HEK293 (cell line): ENCODE measurements around the gene FRMD3.

Experiments used
- CTCF ChIA-PET: fragments of 350-600 bp; formaldehyde crosslinking; extraction: SDS; loops from one replicate; lab custom pipeline; 2021; ENCODE audit warnings: antibody characterized with exemption; lab: Yijun Ruan, JAX
- POLR2A ChIA-PET: fragments of 300-600 bp; formaldehyde crosslinking; extraction: SDS; loops from one replicate; lab custom pipeline; 2020; ENCODE audit warnings: antibody characterized with exemption, inconsistent platforms; lab: Yijun Ruan, JAX
- H3K27ac ChIP-seq: fragments of 200-500 bp; sonication (Bioruptor generic); 2 replicates; pipeline ENCODE4 v1.5.1; 2014; ENCODE audit warnings: low read depth, low read length, control low read depth, inconsistent platforms; ENCODE audit errors: extremely low read depth
- H3K36me3 ChIP-seq, 2 experiments: fragments of 200-500 bp in 1 of 2; sonication (Bioruptor generic) in 1 of 2; 1 replicate in 1 of 2; 2 replicates in 1 of 2; pipeline ENCODE4 v1.5.1; 2014 to 2017; ENCODE audit warnings: inconsistent platforms in 2 of 2, low read length in 2 of 2; ENCODE audit not compliant: control insufficient read depth in 2 of 2, insufficient read depth in 1 of 2
- H3K4me1 ChIP-seq: fragments of 200-500 bp; sonication (Bioruptor generic); 2 replicates; pipeline ENCODE4 v1.5.1; 2014; ENCODE audit warnings: mild to moderate bottlenecking, low read length, inconsistent platforms; ENCODE audit not compliant: control insufficient read depth, insufficient read depth
- H3K4me3 ChIP-seq: 2 replicates; pipeline ENCODE4 v1.5.1; 2011; ENCODE audit warnings: low read depth, mild to moderate bottlenecking, control low read depth, low read length, moderate library complexity
- H3K9me3 ChIP-seq: fragments of 200-500 bp; sonication (Bioruptor generic); 2 replicates; pipeline ENCODE4 v1.5.1; 2014; ENCODE audit warnings: low read depth, low read length, inconsistent platforms; ENCODE audit not compliant: control insufficient read depth, insufficient read depth
- EGR2 ChIP-seq: fragments of 450-650 bp; formaldehyde crosslinking; IDR thresholded peaks from 2 replicates; pipeline ENCODE4 v1.5.1; 2016; ENCODE audit warnings: low read depth, missing biosample characterization, missing genetic modification characterization
- FEZF1 ChIP-seq: fragments of 450-650 bp; formaldehyde crosslinking; IDR thresholded peaks from 2 replicates; pipeline ENCODE4 v1.5.1; 2016; ENCODE audit warnings: missing biosample characterization, missing genetic modification characterization
- GLIS1 ChIP-seq: fragments of 450-650 bp; formaldehyde crosslinking; IDR thresholded peaks from 2 replicates; pipeline ENCODE4 v1.5.1; 2016; ENCODE audit warnings: missing biosample characterization, missing genetic modification characterization
- HOXA7 ChIP-seq: sonication (generic); formaldehyde crosslinking; IDR thresholded peaks from 2 replicates; pipeline ENCODE4 v1.8.1; 2022; ENCODE audit warnings: missing genetic modification reagents, borderline replicate concordance
- KLF10 ChIP-seq: fragments of 450-650 bp; IDR thresholded peaks from 2 replicates; pipeline ENCODE4 v1.5.1; 2018; ENCODE audit warnings: missing biosample characterization, mild to moderate bottlenecking, missing genetic modification characterization
- KLF16 ChIP-seq: fragments of 450-650 bp; formaldehyde crosslinking; IDR thresholded peaks from 2 replicates; pipeline ENCODE4 v1.5.1; 2017; ENCODE audit warnings: missing biosample characterization, missing genetic modification characterization
- PRDM1 ChIP-seq: fragments of 450-650 bp; formaldehyde crosslinking; IDR thresholded peaks from 2 replicates; pipeline ENCODE4; 2016; ENCODE audit warnings: missing biosample characterization, missing genetic modification characterization
- REPIN1 ChIP-seq: fragments of 450-650 bp; formaldehyde crosslinking; IDR thresholded peaks from 2 replicates; pipeline ENCODE4 v1.5.1; 2017; ENCODE audit warnings: missing biosample characterization, missing genetic modification characterization, low read depth
- ZBTB48 ChIP-seq: fragments of 450-650 bp; formaldehyde crosslinking; IDR thresholded peaks from 2 replicates; pipeline ENCODE4 v1.5.1; 2016; ENCODE audit warnings: missing biosample characterization, missing genetic modification characterization
- ZNF121 ChIP-seq: fragments of 450-650 bp; formaldehyde crosslinking; IDR thresholded peaks from 2 replicates; pipeline ENCODE4 v1.5.1; 2016; ENCODE audit warnings: missing biosample characterization, missing genetic modification characterization
- ZNF140 ChIP-seq: fragments of 450-650 bp; formaldehyde crosslinking; IDR thresholded peaks from 2 replicates; pipeline ENCODE4 v1.5.1; 2016; ENCODE audit warnings: missing biosample characterization, missing genetic modification characterization
- ZNF274 ChIP-seq, 2 experiments: fragments of 200-500 bp in 1 of 2; fragments of 450-650 bp in 1 of 2; sonication (Bioruptor generic) in 1 of 2; formaldehyde crosslinking in 1 of 2; IDR thresholded peaks; 2 replicates each; pipeline versions ENCODE4 v1.5.1 to v1.6.1; 2014 to 2016; ENCODE audit warnings: borderline replicate concordance in 1 of 2, inconsistent platforms in 1 of 2, low read length in 1 of 2, missing biosample characterization in 1 of 2, missing genetic modification characterization in 1 of 2
- ZNF292 ChIP-seq: fragments of 450-650 bp; formaldehyde crosslinking; IDR thresholded peaks from 2 replicates; pipeline ENCODE4 v1.5.1; 2016; ENCODE audit warnings: low read depth, missing biosample characterization, missing genetic modification characterization, borderline replicate concordance
- ZNF311 ChIP-seq: fragments of 450-650 bp; formaldehyde crosslinking; IDR thresholded peaks from 2 replicates; pipeline ENCODE4 v1.5.1; 2017; ENCODE audit warnings: missing biosample characterization, missing genetic modification characterization, borderline replicate concordance
- ZNF335 ChIP-seq: fragments of 450-650 bp; formaldehyde crosslinking; conservative IDR thresholded peaks from 2 replicates; pipeline ENCODE4 v1.5.1; 2016; ENCODE audit warnings: missing biosample characterization, missing genetic modification characterization
- ZNF350 ChIP-seq: fragments of 450-650 bp; formaldehyde crosslinking; IDR thresholded peaks from 2 replicates; pipeline ENCODE4 v1.5.0; 2017; ENCODE audit warnings: missing biosample characterization, mild to moderate bottlenecking, missing genetic modification characterization
- ZNF366 ChIP-seq: fragments of 450-650 bp; formaldehyde crosslinking; conservative IDR thresholded peaks from 2 replicates; pipeline ENCODE4 v1.5.1; 2016; ENCODE audit warnings: missing biosample characterization, missing genetic modification characterization
- ZNF37A ChIP-seq: fragments of 450-650 bp; IDR thresholded peaks from 2 replicates; pipeline ENCODE4 v1.5.1; 2018; ENCODE audit warnings: missing biosample characterization, missing genetic modification characterization
- ZNF473 ChIP-seq: fragments of 450-650 bp; formaldehyde crosslinking; IDR thresholded peaks from 2 replicates; pipeline ENCODE4 v1.5.1; 2017; ENCODE audit warnings: missing biosample characterization, missing genetic modification characterization
- ZNF48 ChIP-seq: fragments of 450-650 bp; formaldehyde crosslinking; IDR thresholded peaks from 2 replicates; pipeline ENCODE4 v1.5.1; 2016; ENCODE audit warnings: missing biosample characterization, missing genetic modification characterization
- ZNF501 ChIP-seq: fragments of 450-650 bp; formaldehyde crosslinking; IDR thresholded peaks from 2 replicates; pipeline ENCODE4 v1.5.1; 2016; ENCODE audit warnings: missing biosample characterization, missing genetic modification characterization
- ZNF510 ChIP-seq: fragments of 450-650 bp; formaldehyde crosslinking; IDR thresholded peaks from 2 replicates; pipeline ENCODE4 v1.5.1; 2018; ENCODE audit warnings: mild to moderate bottlenecking, missing genetic modification characterization, missing biosample characterization; ENCODE audit not compliant: insufficient replicate concordance
- ZNF610 ChIP-seq: fragments of 450-650 bp; formaldehyde crosslinking; IDR thresholded peaks from 2 replicates; pipeline ENCODE4 v1.5.1; 2016; ENCODE audit warnings: missing biosample characterization, missing genetic modification characterization, borderline replicate concordance
- ZNF664 ChIP-seq: fragments of 450-650 bp; formaldehyde crosslinking; IDR thresholded peaks from 2 replicates; pipeline ENCODE4 v1.5.1; 2016; ENCODE audit warnings: missing biosample characterization, missing genetic modification characterization
- ZNF785 ChIP-seq: fragments of 450-650 bp; formaldehyde crosslinking; IDR thresholded peaks from 2 replicates; pipeline ENCODE4 v1.5.1; 2016; ENCODE audit warnings: missing biosample characterization, missing genetic modification characterization
- ZSCAN23 ChIP-seq: fragments of 450-650 bp; formaldehyde crosslinking; IDR thresholded peaks from 2 replicates; pipeline ENCODE4 v1.5.1; 2016; ENCODE audit warnings: missing biosample characterization, missing genetic modification characterization
- TF ChIP-seq, protein P1 (sequence below): fragments of 450-650 bp; formaldehyde crosslinking; IDR thresholded peaks from 2 replicates; pipeline ENCODE4 v1.5.1; 2017; ENCODE audit warnings: missing biosample characterization, missing genetic modification characterization
- TF ChIP-seq, protein P2 (sequence below): fragments of 450-650 bp; formaldehyde crosslinking; IDR thresholded peaks from 2 replicates; pipeline ENCODE4 v1.5.1; 2016; ENCODE audit warnings: missing biosample characterization, missing genetic modification characterization
- TF ChIP-seq, protein P3 (sequence below): fragments of 450-650 bp; IDR thresholded peaks from 2 replicates; pipeline ENCODE4 v1.5.1; 2018; ENCODE audit warnings: missing biosample characterization, mild to moderate bottlenecking, missing genetic modification characterization

Gene FRMD3

DNA sequence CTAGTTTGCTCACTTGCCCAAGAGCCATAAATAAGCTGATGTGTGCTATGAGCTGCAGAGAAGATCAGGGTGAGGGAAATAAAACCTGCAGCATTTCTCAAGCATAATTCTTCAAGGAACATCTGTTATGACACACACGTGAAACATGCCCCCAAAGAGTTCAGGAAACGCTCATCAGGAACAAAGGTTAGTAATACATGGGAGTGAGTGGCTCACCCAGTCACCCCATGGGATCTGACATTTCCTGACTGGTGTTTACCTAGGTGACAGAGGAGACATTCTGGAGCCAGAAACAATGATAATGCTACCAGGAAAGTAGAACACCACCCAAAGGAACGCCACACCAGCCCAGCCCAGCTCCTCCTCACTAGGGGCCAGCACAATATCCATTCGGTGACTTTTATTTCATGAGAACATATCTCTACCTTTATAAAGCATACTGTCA is 66.0 kb downstream of the FRMD3 start:
- Histone ChIP-seq H3K4me1 (no peaks in the 10 kb centered on the region), H3K36me3 (no peaks in the 10 kb centered on the region), H3K27ac (no peak overlapping the region), H3K9me3 (no peaks in the 10 kb centered on the region), H3K4me3 (no peak overlapping the region)
- CTCF ChIA-PET, result no interaction called here
- TF ChIP-seq ZNF350 (tag by site-specific recombination), result no peak
- no peak for TF ChIP-seq ZNF37A (tag by site-specific recombination)
- POLR2A ChIA-PET, result no interaction called here

DNA sequence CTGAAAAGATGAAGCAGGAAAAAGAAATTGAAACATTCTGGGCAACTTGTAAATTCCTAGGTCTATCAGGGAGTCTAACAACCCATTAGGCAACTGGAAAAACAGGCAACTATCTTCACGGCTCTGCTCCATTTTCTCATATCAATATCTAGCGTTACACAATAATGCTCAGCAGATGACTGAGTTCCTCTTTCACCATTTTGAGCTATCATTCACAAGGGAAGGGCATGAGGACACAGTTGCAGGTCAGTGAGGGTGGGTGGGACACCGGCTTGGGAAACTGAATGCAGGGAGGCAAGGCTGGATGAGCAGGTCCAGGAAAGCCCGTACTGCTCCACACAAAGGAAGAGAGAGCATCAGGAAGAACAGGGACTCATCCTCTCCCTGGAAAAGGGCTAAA is 67.0 kb downstream of the FRMD3 start:
- no peak overlapping the region for H3K27ac ChIP-seq

DNA sequence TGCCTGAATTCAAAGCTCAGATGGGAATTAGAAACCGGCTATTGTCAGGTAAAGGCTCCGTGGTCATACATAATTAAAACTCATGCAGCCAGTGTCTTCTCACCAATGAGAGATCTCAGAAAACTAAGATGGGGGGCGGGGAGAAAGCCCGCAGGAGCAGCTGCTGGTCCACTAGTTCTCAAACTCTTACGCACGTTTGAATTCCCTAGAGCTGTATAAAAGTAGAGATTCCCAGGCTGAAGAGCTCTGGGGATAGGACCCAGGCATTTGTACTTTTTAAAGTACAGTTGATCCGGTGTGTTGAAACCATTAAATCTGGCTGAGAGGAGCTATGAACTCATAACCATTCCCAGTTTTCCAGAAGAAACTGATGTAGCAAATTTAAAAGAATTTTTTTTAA is 68.5 kb downstream of the FRMD3 start:
- Histone ChIP-seq H3K4me3 (no peak overlapping the region), H3K4me1 (no peaks in the 10 kb centered on the region), H3K27ac (no peak overlapping the region), H3K9me3 (no peaks in the 10 kb centered on the region)
- CTCF ChIA-PET, result interaction anchor here (0.6 kb wide), 1 partner anchor 352 kb away, joined by 4 read pairs; no protein-coding TSS in a partner anchor
- POLR2A ChIA-PET, result interaction anchor here (0.6 kb wide), 1 partner anchor 152 kb away, joined by 3 read pairs; no protein-coding TSS in a partner anchor
- TF ChIP-seq ZNF473 (tag by site-specific recombination) (no peak), KLF10 (tag by site-specific recombination) (no peak), PRDM1 (tag by site-specific recombination) (no peak), ZNF121 (tag by site-specific recombination) (no peak), ZNF140 (tag by site-specific recombination) (no peak), ZNF610 (no peak), ZNF311 (tag by site-specific recombination) (no peak), ZNF785 (tag by site-specific recombination) (no peak), ZNF48 (tag by site-specific recombination) (no peak), GLIS1 (tag by site-specific recombination) (no peak)
- TF ChIP-seq, protein P1, sequence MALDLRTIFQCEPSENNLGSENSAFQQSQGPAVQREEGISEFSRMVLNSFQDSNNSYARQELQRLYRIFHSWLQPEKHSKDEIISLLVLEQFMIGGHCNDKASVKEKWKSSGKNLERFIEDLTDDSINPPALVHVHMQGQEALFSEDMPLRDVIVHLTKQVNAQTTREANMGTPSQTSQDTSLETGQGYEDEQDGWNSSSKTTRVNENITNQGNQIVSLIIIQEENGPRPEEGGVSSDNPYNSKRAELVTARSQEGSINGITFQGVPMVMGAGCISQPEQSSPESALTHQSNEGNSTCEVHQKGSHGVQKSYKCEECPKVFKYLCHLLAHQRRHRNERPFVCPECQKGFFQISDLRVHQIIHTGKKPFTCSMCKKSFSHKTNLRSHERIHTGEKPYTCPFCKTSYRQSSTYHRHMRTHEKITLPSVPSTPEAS, result no peak
- TF ChIP-seq, protein P2, sequence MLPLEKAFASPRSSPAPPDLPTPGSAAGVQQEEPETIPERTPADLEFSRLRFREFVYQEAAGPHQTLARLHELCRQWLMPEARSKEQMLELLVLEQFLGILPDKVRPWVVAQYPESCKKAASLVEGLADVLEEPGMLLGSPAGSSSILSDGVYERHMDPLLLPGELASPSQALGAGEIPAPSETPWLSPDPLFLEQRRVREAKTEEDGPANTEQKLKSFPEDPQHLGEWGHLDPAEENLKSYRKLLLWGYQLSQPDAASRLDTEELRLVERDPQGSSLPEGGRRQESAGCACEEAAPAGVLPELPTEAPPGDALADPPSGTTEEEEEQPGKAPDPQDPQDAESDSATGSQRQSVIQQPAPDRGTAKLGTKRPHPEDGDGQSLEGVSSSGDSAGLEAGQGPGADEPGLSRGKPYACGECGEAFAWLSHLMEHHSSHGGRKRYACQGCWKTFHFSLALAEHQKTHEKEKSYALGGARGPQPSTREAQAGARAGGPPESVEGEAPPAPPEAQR (tag by site-specific recombination), result no peak
- TF ChIP-seq, protein P3, sequence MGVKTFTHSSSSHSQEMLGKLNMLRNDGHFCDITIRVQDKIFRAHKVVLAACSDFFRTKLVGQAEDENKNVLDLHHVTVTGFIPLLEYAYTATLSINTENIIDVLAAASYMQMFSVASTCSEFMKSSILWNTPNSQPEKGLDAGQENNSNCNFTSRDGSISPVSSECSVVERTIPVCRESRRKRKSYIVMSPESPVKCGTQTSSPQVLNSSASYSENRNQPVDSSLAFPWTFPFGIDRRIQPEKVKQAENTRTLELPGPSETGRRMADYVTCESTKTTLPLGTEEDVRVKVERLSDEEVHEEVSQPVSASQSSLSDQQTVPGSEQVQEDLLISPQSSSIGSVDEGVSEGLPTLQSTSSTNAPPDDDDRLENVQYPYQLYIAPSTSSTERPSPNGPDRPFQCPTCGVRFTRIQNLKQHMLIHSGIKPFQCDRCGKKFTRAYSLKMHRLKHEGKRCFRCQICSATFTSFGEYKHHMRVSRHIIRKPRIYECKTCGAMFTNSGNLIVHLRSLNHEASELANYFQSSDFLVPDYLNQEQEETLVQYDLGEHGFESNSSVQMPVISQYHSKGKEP (tag by site-specific recombination), result no peak
- TF ChIP-seq, all 188 proteins: peak for 0
- H3K36me3 ChIP-seq, result no peaks in the 10 kb centered on the region

More for the DNA sequence above, 67.0 kb downstream of the FRMD3 start:
- TF ChIP-seq ZNF292 (no peak), FEZF1 (tag by site-specific recombination) (no peak), ZNF664 (tag by site-specific recombination) (no peak), ZNF366 (tag by site-specific recombination) (no peak), EGR2 (no peak), REPIN1 (tag by site-specific recombination) (no peak), ZBTB48 (tag by site-specific recombination) (no peak), ZNF274 (IDR thresholded peaks at IDR 0.05; ENCODE audit: low read length) (no peak), ZNF274 (tag by site-specific recombination; IDR thresholded peaks at IDR 0.05; ENCODE audit: borderline replicate concordance) (no peak), ZNF510 (no peak), ZSCAN23 (tag by site-specific recombination) (no peak), HOXA7 (CRISPR knock-in tag) (no peak), ZNF501 (no peak), ZNF335 (no peak), KLF16 (tag by site-specific recombination) (no peak)
- TF ChIP-seq, protein P3 (tag by site-specific recombination), result no peak
- CTCF ChIA-PET, result interaction anchor here (1.1 to 1.3 kb wide), 2 partner anchors 9 to 138 kb away, joined by 3 read pairs; no protein-coding TSS in a partner anchor
- Histone ChIP-seq H3K9me3 (no peaks in the 10 kb centered on the region), H3K36me3 (no peaks in the 10 kb centered on the region), H3K4me1 (no peaks in the 10 kb centered on the region), H3K4me3 (no peak overlapping the region)
- POLR2A ChIA-PET, result no interaction called here
